NCI-H748 (cell line): Measurements from ENCODE around the gene CROT.

Experiments
- DNase-seq: peaks from one replicate; lab custom pipeline; 2025; ENCODE audit not compliant: unreplicated experiment; lab: John Stamatoyannopoulos, UW

Gene CROT

GRCh38 chr7:87341441-87341840 lies 4.0 kb upstream of the CROT start:
- DNase-seq = no peak

- DNase-seq = no peak
Measured at GRCh38 chr7:87342231-87342630, 3.2 kb upstream of the CROT start.

GRCh38 chr7:87344446-87344845 lies 1.0 kb upstream of the CROT start:
- no peak for DNase-seq

- peak; percentile 60 for DNase-seq
Measured at GRCh38 chr7:87345962-87346371, 503 bp downstream of the CROT start.

- DNase-seq = no peak
Measured at GRCh38 chr7:87347207-87347606, 1.7 kb downstream of the CROT start.

- DNase-seq = no peak
Measured at GRCh38 chr7:87347664-87348063, 2.2 kb downstream of the CROT start.

GRCh38 chr7:87354749-87355148 lies 9.3 kb downstream of the CROT start:
- DNase-seq = peak; percentile 13

GRCh38 chr7:87356448-87356847 lies 11.0 kb downstream of the CROT start:
- no peak for DNase-seq

- no peak for DNase-seq
Measured at GRCh38 chr7:87359366-87359765, 13.9 kb downstream of the CROT start.

- DNase-seq = no peak
Measured at GRCh38 chr7:87361320-87361719, 15.9 kb downstream of the CROT start.

- DNase-seq = no peak
Measured at GRCh38 chr7:87363342-87363741, 17.9 kb downstream of the CROT start.

GRCh38 chr7:87364246-87364645 lies 18.8 kb downstream of the CROT start:
- DNase-seq = no peak

- DNase-seq = no peak
Measured at GRCh38 chr7:87369216-87369615, 23.8 kb downstream of the CROT start.

GRCh38 chr7:87370660-87371180 lies 25.3 kb downstream of the CROT start:
- DNase-seq = no peak

- DNase-seq = no peak
Measured at GRCh38 chr7:87375662-87376435, 30.4 kb downstream of the CROT start.

GRCh38 chr7:87380905-87381304 lies 35.4 kb downstream of the CROT start:
- DNase-seq = no peak

- no peak for DNase-seq
Measured at GRCh38 chr7:87391020-87391701, 45.7 kb downstream of the CROT start.

- no peak for DNase-seq
Measured at GRCh38 chr7:87395442-87396020, 50.1 kb downstream of the CROT start.

GRCh38 chr7:87398446-87398845 lies 53.0 kb downstream of the CROT start:
- DNase-seq = no peak

GRCh38 chr7:87404674-87405073 lies 59.2 kb downstream of the CROT start:
- DNase-seq = no peak

- no peak for DNase-seq
Measured at GRCh38 chr7:87411186-87411585, 65.7 kb downstream of the CROT start.

- no peak for DNase-seq
Measured at GRCh38 chr7:87413029-87413428, 67.6 kb downstream of the CROT start.
